OCI-M1 (cell line): ENCODE data around the gene PLCL1.
"Not testable (repeated sequence)": the region's sequence is repeated elsewhere in the genome, so short reads cannot be mapped to it uniquely, and the experiment has no call there.

Source experiments
- DNase-seq: peaks from one replicate; lab custom pipeline; 2025; lab: John Stamatoyannopoulos, UW

The PLCL1 gene

GRCh38 chr2:198178766-198179165 lies 374.4 kb downstream of the PLCL1 start:
- DNase-seq = no peak

- no peak for DNase-seq
Observed at GRCh38 chr2:198186257-198186656, 381.9 kb downstream of the PLCL1 start.

GRCh38 chr2:198187841-198188240 lies 383.4 kb downstream of the PLCL1 start:
- no peak for DNase-seq

- DNase-seq = no peak
Observed at GRCh38 chr2:198188982-198189381, 384.6 kb downstream of the PLCL1 start.

GRCh38 chr2:198191651-198192050 lies 387.3 kb downstream of the PLCL1 start:
- no peak for DNase-seq

GRCh38 chr2:198196556-198196955 lies 392.2 kb downstream of the PLCL1 start:
- not testable (repeated sequence) for DNase-seq
